ENCODE measurements around the gene TPRG1L.

TPRG1L gene

DNA sequence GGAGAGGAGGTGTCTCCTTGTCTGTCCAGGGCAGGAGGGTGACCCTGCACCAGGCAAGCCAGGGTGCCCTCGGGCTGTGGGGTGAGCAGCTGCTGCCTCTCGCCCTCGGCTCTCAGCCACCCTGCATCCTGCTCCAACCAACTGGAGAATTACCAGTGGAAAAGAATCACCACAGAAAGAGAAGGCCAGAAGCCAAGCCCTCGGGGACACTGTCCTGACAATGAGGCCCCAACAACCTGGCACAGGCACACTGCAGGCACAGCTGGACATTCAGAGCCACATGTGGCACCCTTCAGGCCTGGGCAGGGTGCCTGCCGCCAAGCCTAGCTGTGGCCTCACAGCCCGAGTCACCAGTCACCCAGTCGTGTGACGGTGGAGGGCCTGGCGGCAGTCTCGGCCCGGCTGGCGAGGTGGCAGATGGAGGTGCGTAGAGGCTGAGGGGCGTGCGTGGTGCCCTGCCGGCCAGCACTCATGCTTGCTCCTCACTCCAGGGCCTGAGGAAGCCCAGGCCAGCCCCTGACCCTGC lies 25.5 kb upstream of the TPRG1L start:
- TF ChIP-seq, protein P1, sequence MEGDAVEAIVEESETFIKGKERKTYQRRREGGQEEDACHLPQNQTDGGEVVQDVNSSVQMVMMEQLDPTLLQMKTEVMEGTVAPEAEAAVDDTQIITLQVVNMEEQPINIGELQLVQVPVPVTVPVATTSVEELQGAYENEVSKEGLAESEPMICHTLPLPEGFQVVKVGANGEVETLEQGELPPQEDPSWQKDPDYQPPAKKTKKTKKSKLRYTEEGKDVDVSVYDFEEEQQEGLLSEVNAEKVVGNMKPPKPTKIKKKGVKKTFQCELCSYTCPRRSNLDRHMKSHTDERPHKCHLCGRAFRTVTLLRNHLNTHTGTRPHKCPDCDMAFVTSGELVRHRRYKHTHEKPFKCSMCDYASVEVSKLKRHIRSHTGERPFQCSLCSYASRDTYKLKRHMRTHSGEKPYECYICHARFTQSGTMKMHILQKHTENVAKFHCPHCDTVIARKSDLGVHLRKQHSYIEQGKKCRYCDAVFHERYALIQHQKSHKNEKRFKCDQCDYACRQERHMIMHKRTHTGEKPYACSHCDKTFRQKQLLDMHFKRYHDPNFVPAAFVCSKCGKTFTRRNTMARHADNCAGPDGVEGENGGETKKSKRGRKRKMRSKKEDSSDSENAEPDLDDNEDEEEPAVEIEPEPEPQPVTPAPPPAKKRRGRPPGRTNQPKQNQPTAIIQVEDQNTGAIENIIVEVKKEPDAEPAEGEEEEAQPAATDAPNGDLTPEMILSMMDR (conservative IDR thresholded peaks at IDR 0.05; ENCODE audit: low read depth, low read length), result no peak
- DNase-seq (ENCODE audit: low read depth), result no peak

DNA sequence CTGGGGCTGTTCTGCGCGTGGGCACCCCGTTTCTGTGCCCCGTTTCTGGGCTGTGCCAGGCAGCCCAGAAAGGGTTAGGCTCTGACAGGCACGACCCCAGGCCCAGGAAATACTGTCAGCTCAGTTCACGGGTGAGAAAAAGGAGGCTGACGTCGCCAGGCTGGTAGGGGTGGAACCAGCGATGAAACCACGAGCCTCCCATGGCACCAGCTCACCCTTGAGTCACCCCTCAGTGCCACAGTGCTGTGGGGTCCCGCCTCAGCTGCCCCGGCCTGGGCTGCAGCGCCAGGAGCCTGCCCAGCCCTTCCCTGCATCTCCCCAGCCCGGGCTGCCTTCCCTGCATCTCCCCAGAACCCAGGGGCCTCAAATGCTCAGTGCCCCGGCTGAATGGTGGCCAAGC lies 25.0 kb upstream of the TPRG1L start:
- no peak overlapping the region for H3K4me3 ChIP-seq (ENCODE audit: low read depth, low read length)
- DNase-seq (ENCODE audit: low read depth), result no peak
- TF ChIP-seq, protein P1 (conservative IDR thresholded peaks at IDR 0.05; ENCODE audit: low read depth, low read length), result no peak

More for the DNA sequence above, 25.5 kb upstream of the TPRG1L start:
- H3K4me3 ChIP-seq (ENCODE audit: low read depth, low read length), result no peak overlapping the region

DNA sequence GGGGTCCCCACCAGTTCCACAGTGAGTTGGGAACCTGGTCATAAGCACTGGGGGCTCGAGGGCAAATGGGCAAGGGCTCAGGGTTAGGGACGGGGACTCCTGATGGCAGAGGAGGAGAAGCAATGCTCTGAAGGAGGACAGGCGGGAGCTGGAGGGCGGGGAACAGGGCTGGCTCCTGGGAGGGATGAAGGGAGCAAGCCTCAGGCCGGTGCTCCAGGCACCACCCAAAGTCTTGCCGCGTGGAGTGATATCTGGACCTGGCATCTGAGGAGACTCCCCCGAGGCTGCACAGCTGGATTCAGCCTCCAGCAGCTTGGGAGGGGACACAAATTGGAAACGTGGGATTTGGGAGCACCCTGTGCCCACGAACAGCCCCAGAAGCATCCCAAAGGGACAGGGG lies 24.5 kb upstream of the TPRG1L start:
- DNase-seq (ENCODE audit: low read depth), result no peak
- no peak overlapping the region for H3K4me3 ChIP-seq (ENCODE audit: low read depth, low read length)

DNA sequence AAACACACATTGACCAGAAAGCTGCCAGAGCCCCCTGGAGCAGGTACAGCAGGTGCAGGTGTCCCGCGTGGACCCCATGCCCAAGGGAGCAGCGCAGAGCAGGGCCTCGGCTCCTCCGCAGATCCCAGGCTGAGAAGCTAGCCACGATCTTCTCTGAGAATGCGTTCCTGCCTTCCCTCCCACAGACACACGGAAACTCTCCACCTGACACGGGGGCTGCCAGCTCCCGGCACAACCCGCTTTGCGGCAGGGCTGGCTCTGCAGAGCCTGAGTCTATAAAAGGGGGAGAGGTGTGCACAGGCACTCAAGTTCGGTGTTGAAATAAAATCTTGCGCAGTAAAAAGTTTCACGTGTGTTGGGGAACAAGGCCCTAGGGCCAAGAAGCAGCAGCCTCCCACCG lies 23.1 kb upstream of the TPRG1L start:
- no peak for DNase-seq (ENCODE audit: low read depth)
- no peak overlapping the region for H3K4me3 ChIP-seq (ENCODE audit: low read depth, low read length)
- TF ChIP-seq, protein P1 (conservative IDR thresholded peaks at IDR 0.05; ENCODE audit: low read depth, low read length), result no peak

More for the DNA sequence above, 24.5 kb upstream of the TPRG1L start:
- TF ChIP-seq, protein P1 (conservative IDR thresholded peaks at IDR 0.05; ENCODE audit: low read depth, low read length), result no peak

- no peak for DNase-seq (ENCODE audit: low read depth)
- H3K4me3 ChIP-seq (ENCODE audit: low read depth, low read length), result no peak overlapping the region
- TF ChIP-seq, protein P1 (conservative IDR thresholded peaks at IDR 0.05; ENCODE audit: low read depth, low read length), result no peak
Measured at GRCh38 chr1:3602375-3602774, 22.4 kb upstream of the TPRG1L start.

- H3K4me3 ChIP-seq (ENCODE audit: low read depth, low read length), result no peak overlapping the region
- no peak for DNase-seq (ENCODE audit: low read depth)
- TF ChIP-seq, protein P1 (conservative IDR thresholded peaks at IDR 0.05; ENCODE audit: low read depth, low read length), result no peak
Measured at GRCh38 chr1:3603156-3603555, 21.7 kb upstream of the TPRG1L start.

Data from choroid plexus epithelial cell (primary cell).